MCF 10A (cell line): ENCODE measurements around the gene HORMAD2. TPM values are rescaled to one million over a fixed set of nuclear protein-coding genes. Genes with fewer than 3 reads are reported as not detected.

Source experiments
- BruUV-seq: library from RNA; stranded (reverse); fragments of 400-500 nt; replicated peaks from 2 replicates; lab custom pipeline; 2021; lab: Mats Ljungman, UMichigan
- CTCF ChIA-PET: fragments of 300-600 bp; sonication (Branson Sonifier 250); formaldehyde crosslinking; extraction: SDS; loops from one replicate; lab custom pipeline; 2021; ENCODE audit warnings: antibody characterized with exemption, inconsistent platforms; lab: Yijun Ruan, JAX
- POLR2A ChIA-PET: fragments of 300-600, 350-650 bp; sonication (Branson Sonifier 250); formaldehyde crosslinking; extraction: SDS; loops from one replicate; lab custom pipeline; 2020; ENCODE audit warnings: antibody characterized with exemption, inconsistent platforms; lab: Yijun Ruan, JAX
- DNase-seq: peaks from one replicate; pipeline ENCODE4 v3.0.0-alpha.2; 2018; ENCODE audit not compliant: unreplicated experiment
- H3K27ac Mint-ChIP-seq: one replicate; pipeline ENCODE4 v1.8.0; 2022; ENCODE audit warnings: mild to moderate bottlenecking, low read depth, mixed read lengths; ENCODE audit not compliant: unreplicated experiment
- H3K27me3 Mint-ChIP-seq: one replicate; pipeline ENCODE4 v1.8.0; 2022; ENCODE audit warnings: mixed read lengths; ENCODE audit not compliant: insufficient read depth, unreplicated experiment
- H3K36me3 Mint-ChIP-seq: one replicate; pipeline ENCODE4 v1.8.0; 2022; ENCODE audit warnings: mild to moderate bottlenecking, moderate library complexity, mixed read lengths; ENCODE audit not compliant: insufficient read depth, unreplicated experiment
- H3K4me1 Mint-ChIP-seq: one replicate; pipeline ENCODE4 v1.8.0; 2022; ENCODE audit warnings: mixed read lengths; ENCODE audit not compliant: insufficient read depth, unreplicated experiment
- H3K4me3 Mint-ChIP-seq: one replicate; pipeline ENCODE4 v1.8.0; 2022; ENCODE audit warnings: mild to moderate bottlenecking, moderate library complexity, mixed read lengths; ENCODE audit not compliant: unreplicated experiment
- H3K9me3 Mint-ChIP-seq: one replicate; pipeline ENCODE4 v1.8.0; 2022; ENCODE audit warnings: mixed read lengths; ENCODE audit not compliant: unreplicated experiment
- intact Hi-C: fragments of 100-400 bp; cut with micrococcal nuclease; formaldehyde crosslinking; loops from 2 replicates; pipeline ENCODE4 v1.14.1; 2022
- total RNA-seq: library from RNA; stranded (reverse); gene quantifications from 2 replicates; pipeline ENCODE4 v1.2.3, GENCODE V29; 2022
- TF ChIP-seq, protein P1 (sequence below): fragments of 200-600 bp; IDR thresholded peaks from one replicate; pipeline ENCODE4 v1.8.0; 2022; ENCODE audit warnings: antibody characterized with exemption, mild to moderate bottlenecking; ENCODE audit not compliant: unreplicated experiment

Gene HORMAD2
- total RNA-seq, 1 experiment from 2014 or later = not detected

GRCh38 chr22:30186041-30186440, 105.8 kb downstream of the HORMAD2 start:
- CTCF ChIA-PET = interaction anchor here (0.7 to 1.2 kb wide), 2 partner anchors 10 to 78 kb away, joined by 3 read pairs; no protein-coding TSS in a partner anchor
- BruUV-seq = no TSS peak

DNA sequence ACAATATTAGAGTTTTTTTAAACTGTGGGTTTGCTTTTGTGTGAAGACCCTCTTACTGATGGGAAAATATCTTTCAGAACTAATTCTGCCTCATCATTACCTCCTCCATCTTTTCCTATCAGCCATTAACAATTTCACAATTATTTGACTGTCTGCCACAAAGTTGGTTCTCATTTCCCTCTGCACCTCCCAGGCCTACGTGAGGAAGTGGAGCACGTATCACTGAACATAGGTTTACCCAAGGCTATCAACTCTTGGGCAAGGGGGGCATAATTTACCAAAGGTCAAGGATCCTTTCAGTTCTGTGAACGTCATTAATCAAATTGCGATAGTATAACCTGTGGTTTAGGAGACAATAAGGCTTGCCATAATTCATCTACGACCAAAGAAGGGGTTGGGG, 106.2 kb downstream of the HORMAD2 start:
- no TSS peak for BruUV-seq
- Mint-ChIP-seq H3K9me3 (no peaks in the 10 kb centered on the region), H3K4me3 (no peak overlapping the region), H3K36me3 (no peaks in the 10 kb centered on the region), H3K27ac (no peak overlapping the region), H3K4me1 (no peaks in the 10 kb centered on the region), H3K27me3 (no peaks in the 10 kb centered on the region)
- ChIA-PET POLR2A (interaction anchor here (0.6 to 1.7 kb wide), 3 partner anchors 9 to 26 kb away, joined by 3 to 5 read pairs (median 4); no protein-coding TSS in a partner anchor), CTCF (interaction anchor here (1.2 kb wide), 1 partner anchor 10 kb away, joined by 3 read pairs; no protein-coding TSS in a partner anchor)
- DNase-seq = no peak
- TF ChIP-seq, protein P1, sequence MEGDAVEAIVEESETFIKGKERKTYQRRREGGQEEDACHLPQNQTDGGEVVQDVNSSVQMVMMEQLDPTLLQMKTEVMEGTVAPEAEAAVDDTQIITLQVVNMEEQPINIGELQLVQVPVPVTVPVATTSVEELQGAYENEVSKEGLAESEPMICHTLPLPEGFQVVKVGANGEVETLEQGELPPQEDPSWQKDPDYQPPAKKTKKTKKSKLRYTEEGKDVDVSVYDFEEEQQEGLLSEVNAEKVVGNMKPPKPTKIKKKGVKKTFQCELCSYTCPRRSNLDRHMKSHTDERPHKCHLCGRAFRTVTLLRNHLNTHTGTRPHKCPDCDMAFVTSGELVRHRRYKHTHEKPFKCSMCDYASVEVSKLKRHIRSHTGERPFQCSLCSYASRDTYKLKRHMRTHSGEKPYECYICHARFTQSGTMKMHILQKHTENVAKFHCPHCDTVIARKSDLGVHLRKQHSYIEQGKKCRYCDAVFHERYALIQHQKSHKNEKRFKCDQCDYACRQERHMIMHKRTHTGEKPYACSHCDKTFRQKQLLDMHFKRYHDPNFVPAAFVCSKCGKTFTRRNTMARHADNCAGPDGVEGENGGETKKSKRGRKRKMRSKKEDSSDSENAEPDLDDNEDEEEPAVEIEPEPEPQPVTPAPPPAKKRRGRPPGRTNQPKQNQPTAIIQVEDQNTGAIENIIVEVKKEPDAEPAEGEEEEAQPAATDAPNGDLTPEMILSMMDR = no peak
- intact Hi-C loops = no loop called here

More at GRCh38 chr22:30186041-30186440, 105.8 kb downstream of the HORMAD2 start:
- intact Hi-C loops = no loop called here
- Mint-ChIP-seq H3K9me3 (no peaks in the 10 kb centered on the region), H3K27ac (no peak overlapping the region), H3K4me1 (no peaks in the 10 kb centered on the region), H3K27me3 (no peaks in the 10 kb centered on the region), H3K36me3 (no peaks in the 10 kb centered on the region), H3K4me3 (no peak overlapping the region)
- POLR2A ChIA-PET = interaction anchor here (0.6 to 1.7 kb wide), 5 partner anchors 10 to 42 kb away, joined by 3 to 5 read pairs (median 4); no protein-coding TSS in a partner anchor
- no peak for DNase-seq
- TF ChIP-seq, protein P1 = no peak

DNA sequence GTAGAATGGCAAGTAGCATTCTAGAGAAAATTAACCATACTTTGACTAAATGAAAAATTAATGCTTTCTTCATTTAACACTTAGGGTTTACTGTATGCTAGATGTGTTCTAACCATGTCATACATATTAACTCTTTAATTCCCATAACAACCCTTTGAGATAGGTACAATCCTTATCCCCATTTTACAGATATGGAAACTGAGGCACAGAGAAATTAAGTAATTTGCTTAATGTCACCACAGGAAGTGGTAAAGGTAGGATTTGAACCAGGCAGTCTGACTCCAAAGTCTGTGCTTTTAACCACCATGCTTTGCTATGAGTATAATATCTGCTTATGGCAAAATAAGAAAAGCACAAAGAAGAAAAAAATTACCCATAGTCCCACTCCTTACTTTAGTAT, 106.8 kb downstream of the HORMAD2 start:
- BruUV-seq = no TSS peak
- H3K4me1 Mint-ChIP-seq = no peaks in the 10 kb centered on the region
- no peaks in the 10 kb centered on the region for H3K36me3 Mint-ChIP-seq
- H3K4me3 Mint-ChIP-seq = no peak overlapping the region
- ChIA-PET CTCF (no interaction called here), POLR2A (no interaction called here)
- TF ChIP-seq, protein P1 = no peak
- H3K9me3 Mint-ChIP-seq = no peaks in the 10 kb centered on the region
- intact Hi-C loops = no loop called here
- H3K27ac Mint-ChIP-seq = no peak overlapping the region
- H3K27me3 Mint-ChIP-seq = no peaks in the 10 kb centered on the region
- DNase-seq = no peak

GRCh38 chr22:30187529-30188407, 107.5 kb downstream of the HORMAD2 start:
- no peaks in the 10 kb centered on the region for H3K4me1 Mint-ChIP-seq
- POLR2A ChIA-PET = interaction anchor here (0.6 kb wide), 1 partner anchor 555 kb away, joined by 3 read pairs; no protein-coding TSS in a partner anchor

More at GRCh38 chr22:30187529-30188407, 107.5 kb downstream of the HORMAD2 start:
- BruUV-seq = no TSS peak
- H3K4me3 Mint-ChIP-seq = no peak overlapping the region
- H3K36me3 Mint-ChIP-seq = no peaks in the 10 kb centered on the region
- TF ChIP-seq, protein P1 = no peak
- no peaks in the 10 kb centered on the region for H3K27me3 Mint-ChIP-seq
- intact Hi-C loops = no loop called here
- no peaks in the 10 kb centered on the region for H3K9me3 Mint-ChIP-seq
- CTCF ChIA-PET = no interaction called here
- DNase-seq = no peak
- H3K27ac Mint-ChIP-seq = no peak overlapping the region
